CD14-positive monocyte (primary cell): Measurements from ENCODE around the gene EXPH5. TPM values are rescaled to one million over a fixed set of nuclear protein-coding genes. Genes with fewer than 3 reads are reported as not detected.

Experiments used
- DNase-seq, 3 donors: peaks; one replicate each; pipeline ENCODE4 v3.0.0-alpha.2; 2011 to 2022
- H2AFZ ChIP-seq: 2 replicates; pipeline ENCODE4 v1.6.0; 2012; ENCODE audit warnings: mild to moderate bottlenecking, low read depth, low read length, inconsistent platforms; ENCODE audit not compliant: insufficient read depth, poor library complexity, severe bottlenecking
- H3K27ac ChIP-seq, 2 donors: 1 replicate in 1 of 2; 2 replicates in 1 of 2; pipeline ENCODE4 v1.5.1; 2012 to 2013; ENCODE audit warnings: low read length in 2 of 2, control low read depth in 1 of 2, inconsistent platforms in 1 of 2, low read depth in 1 of 2, mild to moderate bottlenecking in 1 of 2
- H3K27me3 ChIP-seq, 2 donors: one replicate each; pipeline versions ENCODE4 v1.6.0 to v1.6.1; 2011 to 2013; ENCODE audit warnings: low read length in 2 of 2; ENCODE audit not compliant: control insufficient read depth in 2 of 2, insufficient read depth in 2 of 2
- H3K36me3 ChIP-seq, 2 donors: replicated peaks in 1 of 2; 1 replicate in 1 of 2; 2 replicates in 1 of 2; pipeline versions ENCODE4 v1.5.1 to v1.6.1; 2012 to 2013; ENCODE audit warnings: low read length in 2 of 2, control low read depth in 1 of 2, inconsistent platforms in 1 of 2, mild to moderate bottlenecking in 1 of 2; ENCODE audit not compliant: insufficient read depth in 2 of 2, control insufficient read depth in 1 of 2
- H3K4me1 ChIP-seq, 2 donors: 1 replicate in 1 of 2; 2 replicates in 1 of 2; pipeline versions ENCODE4 v1.5.1 to v1.6.1; 2012 to 2013; ENCODE audit warnings: low read length in 2 of 2, control low read depth in 1 of 2, inconsistent platforms in 1 of 2, mild to moderate bottlenecking in 1 of 2, moderate library complexity in 1 of 2; ENCODE audit not compliant: insufficient read depth in 2 of 2, control insufficient read depth in 1 of 2
- H3K4me2 ChIP-seq: replicated peaks from 2 replicates; pipeline ENCODE3; 2012; ENCODE audit warnings: low read length, moderate library complexity, mild to moderate bottlenecking; ENCODE audit not compliant: poor library complexity, severe bottlenecking; ENCODE audit errors: extremely low read depth
- H3K4me3 ChIP-seq, 3 experiments: fragments of 200-600 bp in 1 of 3; sonication (generic) in 1 of 3; replicated peaks in 1 of 3; 1 replicate in 2 of 3; 2 replicates in 1 of 3; pipeline ENCODE4 v1.5.1; 2011 to 2013; ENCODE audit warnings: low read length in 3 of 3, mild to moderate bottlenecking in 3 of 3, control low read depth in 2 of 3, low read depth in 2 of 3, inconsistent platforms in 1 of 3, moderate library complexity in 1 of 3
- H3K79me2 ChIP-seq: 2 replicates; pipeline ENCODE4 v1.6.0; 2012; ENCODE audit warnings: mild to moderate bottlenecking, control low read depth, inconsistent platforms, low read length, moderate library complexity; ENCODE audit not compliant: insufficient read depth
- H3K9ac ChIP-seq: 2 replicates; pipeline ENCODE4 v1.6.0; 2017; ENCODE audit warnings: low read length, mild to moderate bottlenecking; ENCODE audit not compliant: insufficient read depth, poor library complexity, severe bottlenecking
- H3K9me3 ChIP-seq, 2 donors: replicated peaks in 1 of 2; 1 replicate in 1 of 2; 2 replicates in 1 of 2; pipeline versions ENCODE4 v1.5.1 to v1.6.1; 2012 to 2013; ENCODE audit warnings: low read length in 2 of 2, control low read depth in 1 of 2; ENCODE audit not compliant: control insufficient read depth in 1 of 2, insufficient read depth in 1 of 2
- H4K20me1 ChIP-seq: 2 replicates; pipeline ENCODE4 v1.6.0; 2012; ENCODE audit warnings: mild to moderate bottlenecking, low read length, control low read depth, moderate library complexity; ENCODE audit not compliant: insufficient read depth
- H3K27ac Mint-ChIP-seq, 7 donors: one replicate each; pipeline ENCODE4 v1.8.0; 2020; ENCODE audit warnings: mild to moderate bottlenecking in 7 of 7, mixed read lengths in 7 of 7, moderate library complexity in 6 of 7, inconsistent platforms in 2 of 7
- H3K27me3 Mint-ChIP-seq, 3 donors: one replicate each; pipeline ENCODE4 v1.8.0; 2021 to 2022; ENCODE audit warnings: low read depth in 3 of 3, mild to moderate bottlenecking in 3 of 3, mixed read lengths in 3 of 3, moderate library complexity in 3 of 3, inconsistent platforms in 1 of 3
- H3K36me3 Mint-ChIP-seq, 2 donors: one replicate each; pipeline ENCODE4 v1.8.0; 2020; ENCODE audit warnings: mixed read lengths in 2 of 2, inconsistent platforms in 1 of 2, mild to moderate bottlenecking in 1 of 2
- H3K4me1 Mint-ChIP-seq: one replicate; pipeline ENCODE4 v1.8.0; 2020; ENCODE audit warnings: mild to moderate bottlenecking, mixed read lengths
- H3K4me3 Mint-ChIP-seq, 2 donors: one replicate each; pipeline ENCODE4 v1.8.0; 2020; ENCODE audit warnings: mild to moderate bottlenecking in 2 of 2, mixed read lengths in 2 of 2, moderate library complexity in 1 of 2
- H3K9me3 Mint-ChIP-seq, 7 donors: one replicate each; pipeline ENCODE4 v1.8.0; 2020 to 2022; ENCODE audit warnings: mixed read lengths in 7 of 7, mild to moderate bottlenecking in 6 of 7, moderate library complexity in 6 of 7, inconsistent platforms in 2 of 7
- WGBS: methylation state at CpG from one replicate; pipeline ENCODE4 v1.1.5; 2013; ENCODE audit warnings: missing lambda C conversion rate; ENCODE audit not compliant: insufficient coverage; 5-methylcytosine and 5-hydroxymethylcytosine counted together
- intact Hi-C, 2 donors: fragments of 100-400 bp; cut with micrococcal nuclease; formaldehyde crosslinking; loops; one replicate each; pipeline versions ENCODE4 v1.15.0 to v1.15.1; 2023
- polyA plus RNA-seq, 3 donors: library from polyadenylated mRNA; depleted of rRNA in 1 of 3; unstranded in 2 of 3; stranded (reverse) in 1 of 3; fragments of 300-500 nt in 2 of 3; fragments of >200 nt in 1 of 3; fragmentation: Illumina TruSeq in 2 of 3; gene quantifications; 1 replicate in 2 of 3; 2 replicates in 1 of 3; pipeline ENCODE4 v1.2.3, GENCODE V29; 2012 to 2021
- TF ChIP-seq, protein P1 (sequence below): fragments of 200-600 bp; IDR thresholded peaks from one replicate; pipeline ENCODE4 v1.8.0; 2022; ENCODE audit warnings: antibody characterized with exemption, mild to moderate bottlenecking

The EXPH5 gene
- polyA plus RNA-seq, 3 donors = 0.05 to 0.17 TPM; not detected in 1

DNA sequence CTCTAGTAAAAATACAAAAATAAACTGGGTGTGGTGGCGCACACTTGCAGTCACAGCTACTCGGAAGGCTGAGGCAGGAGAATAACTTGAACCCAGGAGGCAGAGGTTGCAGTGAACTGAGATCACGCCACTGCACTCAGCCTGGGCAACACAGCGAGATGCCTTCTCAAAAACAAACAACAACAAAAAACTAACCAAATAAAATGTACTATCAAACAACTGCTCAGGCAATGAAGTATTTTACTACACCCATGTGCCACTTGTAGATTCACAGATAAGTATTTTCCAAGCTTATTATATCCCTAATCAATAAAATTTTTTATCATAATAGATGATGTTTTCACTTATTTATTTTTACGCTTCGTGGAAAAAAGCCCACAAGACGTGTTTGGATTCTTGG, 127.2 kb downstream of the EXPH5 start:
- Histone ChIP-seq H3K27ac (peak overlapping the region in 1 of 2 donors; percentile 98), H3K4me3 (peak overlapping the region; percentile 67 to 91 (median 69)), H3K27me3 (no peaks in the 10 kb centered on the region), H3K79me2 (no peaks in the 10 kb centered on the region), H4K20me1 (no peaks in the 10 kb centered on the region), H3K9me3 (no peaks in the 10 kb centered on the region), H3K36me3 (no peaks in the 10 kb centered on the region), H2AFZ (peak overlapping the region; percentile 85), H3K4me2 (peak overlapping the region; percentile 73), H3K9ac (peak overlapping the region; percentile 88), H3K4me1 (peaks cover 18 to 25% of the 10 kb centered on the region in 2 donors)
- TF ChIP-seq, protein P1, sequence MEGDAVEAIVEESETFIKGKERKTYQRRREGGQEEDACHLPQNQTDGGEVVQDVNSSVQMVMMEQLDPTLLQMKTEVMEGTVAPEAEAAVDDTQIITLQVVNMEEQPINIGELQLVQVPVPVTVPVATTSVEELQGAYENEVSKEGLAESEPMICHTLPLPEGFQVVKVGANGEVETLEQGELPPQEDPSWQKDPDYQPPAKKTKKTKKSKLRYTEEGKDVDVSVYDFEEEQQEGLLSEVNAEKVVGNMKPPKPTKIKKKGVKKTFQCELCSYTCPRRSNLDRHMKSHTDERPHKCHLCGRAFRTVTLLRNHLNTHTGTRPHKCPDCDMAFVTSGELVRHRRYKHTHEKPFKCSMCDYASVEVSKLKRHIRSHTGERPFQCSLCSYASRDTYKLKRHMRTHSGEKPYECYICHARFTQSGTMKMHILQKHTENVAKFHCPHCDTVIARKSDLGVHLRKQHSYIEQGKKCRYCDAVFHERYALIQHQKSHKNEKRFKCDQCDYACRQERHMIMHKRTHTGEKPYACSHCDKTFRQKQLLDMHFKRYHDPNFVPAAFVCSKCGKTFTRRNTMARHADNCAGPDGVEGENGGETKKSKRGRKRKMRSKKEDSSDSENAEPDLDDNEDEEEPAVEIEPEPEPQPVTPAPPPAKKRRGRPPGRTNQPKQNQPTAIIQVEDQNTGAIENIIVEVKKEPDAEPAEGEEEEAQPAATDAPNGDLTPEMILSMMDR = no peak
- peaks cover 3 to 4% (median 4%) of the 10 kb centered on the region in 3 donors for H3K27me3 Mint-ChIP-seq
- H3K9me3 Mint-ChIP-seq = no peaks in the 10 kb centered on the region
- DNase-seq = no peak
- intact Hi-C loops = loop anchor here in 1 of 2 donors (2.0 to 5.0 kb wide), 2 partner anchors 30 to 244 kb away; partner anchors contain the start of genes ATM and NPAT
- WGBS = 71% methylated on average over 1 of the region's 7 CpGs
- H3K4me1 Mint-ChIP-seq = peaks cover 21% of the 10 kb centered on the region
- H3K27ac Mint-ChIP-seq = peak overlapping the region; percentile 99 to 100 (median 100)
- peak overlapping the region; percentile 97 to 98 for H3K4me3 Mint-ChIP-seq
- no peaks in the 10 kb centered on the region for H3K36me3 Mint-ChIP-seq

Other genes with a start within 250 kb of the EXPH5 start
- gene C11orf65, start 126.2 kb downstream of the EXPH5 start, polyA plus RNA-seq = not detected
- gene POGLUT3, start 95.4 kb downstream of the EXPH5 start, polyA plus RNA-seq = 1 to 10 TPM in 1 of 3 donors, under 1 TPM in 2; 0.64 to 1.2 (median 0.80) TPM
- gene DDX10, start 71.3 kb upstream of the EXPH5 start, polyA plus RNA-seq = 1 to 10 TPM; 5.0 to 6.3 (median 5.3) TPM